T1000 (cell line): ENCODE data around the gene EEFSEC.

Experiments
- DNase-seq: peaks from one replicate; lab custom pipeline; 2025; ENCODE audit warnings: mixed read lengths; lab: John Stamatoyannopoulos, UW

The EEFSEC gene

GRCh38 chr3:128185630-128186447 is 32.6 kb downstream of the EEFSEC start:
- DNase-seq = no peak

- DNase-seq = no peak
Observed at GRCh38 chr3:128187495-128187894, 34.2 kb downstream of the EEFSEC start.

GRCh38 chr3:128188326-128188725 is 35.0 kb downstream of the EEFSEC start:
- DNase-seq = no peak

GRCh38 chr3:128188956-128189355 is 35.7 kb downstream of the EEFSEC start:
- no peak for DNase-seq

GRCh38 chr3:128190501-128190900 is 37.2 kb downstream of the EEFSEC start:
- DNase-seq = no peak

- no peak for DNase-seq
Observed at GRCh38 chr3:128192131-128192530, 38.9 kb downstream of the EEFSEC start.

- DNase-seq = no peak
Observed at GRCh38 chr3:128193168-128193567, 39.9 kb downstream of the EEFSEC start.

- DNase-seq = no peak
Observed at GRCh38 chr3:128194843-128195242, 41.6 kb downstream of the EEFSEC start.

GRCh38 chr3:128195369-128195768 is 42.1 kb downstream of the EEFSEC start:
- no peak for DNase-seq

GRCh38 chr3:128195802-128196201 is 42.5 kb downstream of the EEFSEC start:
- no peak for DNase-seq

GRCh38 chr3:128196647-128197046 is 43.4 kb downstream of the EEFSEC start:
- DNase-seq = no peak

- no peak for DNase-seq
Observed at GRCh38 chr3:128197855-128198254, 44.6 kb downstream of the EEFSEC start.

GRCh38 chr3:128198313-128198712 is 45.0 kb downstream of the EEFSEC start:
- no peak for DNase-seq

- no peak for DNase-seq
Observed at GRCh38 chr3:128199110-128199509, 45.8 kb downstream of the EEFSEC start.

- DNase-seq = no peak
Observed at GRCh38 chr3:128201158-128201755, 48.0 kb downstream of the EEFSEC start.

- DNase-seq = no peak
Observed at GRCh38 chr3:128203169-128203568, 49.9 kb downstream of the EEFSEC start.

GRCh38 chr3:128205558-128206145 is 52.4 kb downstream of the EEFSEC start:
- DNase-seq = no peak

- DNase-seq = no peak
Observed at GRCh38 chr3:128207951-128208350, 54.7 kb downstream of the EEFSEC start.

- DNase-seq = no peak
Observed at GRCh38 chr3:128210711-128211110, 57.4 kb downstream of the EEFSEC start.

- DNase-seq = no peak
Observed at GRCh38 chr3:128214056-128214455, 60.8 kb downstream of the EEFSEC start.

- DNase-seq = no peak
Observed at GRCh38 chr3:128215290-128215689, 62.0 kb downstream of the EEFSEC start.

- no peak for DNase-seq
Observed at GRCh38 chr3:128215800-128216495, 62.7 kb downstream of the EEFSEC start.
